H1 (cell line): Measurements from ENCODE around the gene EPHA6. TPM values are rescaled to one million over a fixed set of nuclear protein-coding genes. Genes with fewer than 3 reads are reported as not detected.

Experiments
- CTCF ChIP-seq, 3 experiments: IDR thresholded peaks; 1 replicate in 2 of 3; 2 replicates in 1 of 3; pipeline versions ENCODE4 v1.5.1 to v1.6.1; 2011; ENCODE audit warnings: low read length in 3 of 3, mild to moderate bottlenecking in 3 of 3, inconsistent platforms in 2 of 3, low read depth in 1 of 3, moderate library complexity in 1 of 3; ENCODE audit not compliant: insufficient read depth in 1 of 3; ENCODE audit errors: control extremely low read depth in 1 of 3
- FOSL1 ChIP-seq: IDR thresholded peaks from 2 replicates; pipeline ENCODE4 v1.6.1; 2011; ENCODE audit warnings: mild to moderate bottlenecking, low read depth, low read length, moderate library complexity; ENCODE audit not compliant: insufficient read depth
- HDAC6 ChIP-seq: IDR thresholded peaks from one replicate; pipeline ENCODE4 v1.7.1; 2012; ENCODE audit warnings: low read depth, mild to moderate bottlenecking, inconsistent platforms, low read length, moderate library complexity
- MAFK ChIP-seq: IDR thresholded peaks from 2 replicates; pipeline ENCODE4 v1.6.1; 2012; ENCODE audit warnings: low read depth, mild to moderate bottlenecking, improper control_type of control experiment, low read length
- RBBP5 ChIP-seq: IDR thresholded peaks from 2 replicates; pipeline ENCODE4 v1.7.1; 2012; ENCODE audit warnings: low read depth, mild to moderate bottlenecking, inconsistent platforms, low read length, moderate library complexity, borderline replicate concordance
- SAP30 ChIP-seq: fragments of 300-600 bp; sonication (generic); IDR thresholded peaks from 2 replicates; pipeline ENCODE4 v1.7.1; 2012; ENCODE audit warnings: low read length, moderate library complexity, mild to moderate bottlenecking, inconsistent platforms; ENCODE audit not compliant: insufficient read depth, insufficient replicate concordance
- SIRT6 ChIP-seq: IDR thresholded peaks from one replicate; pipeline ENCODE4 v1.7.1; 2012; ENCODE audit warnings: low read length, inconsistent platforms
- SP1 ChIP-seq: IDR thresholded peaks from 2 replicates; pipeline ENCODE4 v1.6.1; 2011; ENCODE audit warnings: low read depth, low read length
- SUZ12 ChIP-seq: fragments of 200-600 bp; sonication (generic); IDR thresholded peaks from 2 replicates; pipeline ENCODE4 v1.6.1; 2012; ENCODE audit warnings: mild to moderate bottlenecking, inconsistent platforms, low read length, moderate library complexity, mixed read lengths
- TBP ChIP-seq: IDR thresholded peaks from 2 replicates; pipeline ENCODE4 v1.6.1; 2011; ENCODE audit warnings: low read depth, low read length, improper control_type of control experiment
- TEAD4 ChIP-seq: IDR thresholded peaks from 2 replicates; pipeline ENCODE4 v1.6.1; 2012; ENCODE audit warnings: low read depth, low read length, inconsistent platforms, mixed read lengths
- polyA plus RNA-seq, 7 experiments: library from polyadenylated mRNA; depleted of rRNA in 3 of 7; stranded (reverse) in 5 of 7; unstranded in 2 of 7; fragments of >200 nt in 5 of 7; fragments of 200-250 nt in 2 of 7; gene quantifications; 1 replicate in 5 of 7; 2 replicates in 1 of 7; 4 replicates in 1 of 7; pipeline versions ENCODE4 v1.2.1 to v1.2.3, GENCODE V29; 2011 to 2013; ENCODE audit warnings: missing spikeins in 2 of 7, mixed read lengths in 2 of 7
- total RNA-seq: library from RNA; stranded (reverse); fragmentation: NEBNext Ultra II Directional; extraction: Animal tissue kit (Norgen Biotek cat#: 25700); gene quantifications from 2 replicates; pipeline ENCODE4 v1.2.1, GENCODE V29; 2021
- TF ChIP-seq, protein P1 (sequence below): IDR thresholded peaks from 2 replicates; pipeline ENCODE4 v1.6.1; 2012; ENCODE audit warnings: inconsistent platforms

EPHA6 gene
- total and polyA plus RNA-seq, 2 of the 8 experiments (the other 6 are each of a cell fraction or from before 2014, with no cell fraction given) = 0.83 to 3.2 TPM

- TF ChIP-seq, protein P1, sequence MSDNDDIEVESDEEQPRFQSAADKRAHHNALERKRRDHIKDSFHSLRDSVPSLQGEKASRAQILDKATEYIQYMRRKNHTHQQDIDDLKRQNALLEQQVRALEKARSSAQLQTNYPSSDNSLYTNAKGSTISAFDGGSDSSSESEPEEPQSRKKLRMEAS = no peak
- TF ChIP-seq TEAD4 = peak; percentile 84
- peak; percentile 56; the same call in 1 of the 2 replicates for TF ChIP-seq RBBP5
- TF ChIP-seq TBP = no peak
- no peak for TF ChIP-seq SUZ12
- TF ChIP-seq CTCF (IDR thresholded peaks at IDR 0.05; ENCODE audit: control extremely low read depth in 1 of 3, insufficient read depth in 1 of 3, low read depth in 1 of 3, low read length in 3 of 3) = no peak
- peak; percentile 75; the same call in 1 of the 2 replicates for TF ChIP-seq SP1
- no peak for TF ChIP-seq SAP30
- TF ChIP-seq SIRT6 = no peak
- TF ChIP-seq MAFK = no peak
- no peak for TF ChIP-seq HDAC6
- TF ChIP-seq FOSL1 = no peak
Observed at GRCh38 chr3:97009427-97010019, 195.1 kb downstream of the EPHA6 start (continued).
